GM12878 (cell line): ENCODE data around the gene NIP7.

Source experiments
- CEBPB ChIP-seq, 2 experiments: fragments of 150-350 bp in 1 of 2; IDR thresholded peaks; 2 replicates each; pipeline ENCODE4 v1.6.1; 2012 to 2014; ENCODE audit warnings: low read depth in 2 of 2, low read length in 2 of 2, borderline replicate concordance in 1 of 2, inconsistent platforms in 1 of 2
- EZH2 ChIP-seq: IDR thresholded peaks from 2 replicates; pipeline ENCODE4 v1.6.1; 2012; ENCODE audit warnings: low read depth, mild to moderate bottlenecking, control low read depth, inconsistent platforms, low read length, borderline replicate concordance; ENCODE audit not compliant: control insufficient read depth
- HCFC1 ChIP-seq: fragments of 150-350 bp; IDR thresholded peaks from 2 replicates; pipeline ENCODE4 v1.6.1; 2014; ENCODE audit warnings: low read length
- RAD21 ChIP-seq: IDR thresholded peaks from 2 replicates; pipeline ENCODE4 v1.6.1; 2011; ENCODE audit warnings: mild to moderate bottlenecking, low read depth, low read length, moderate library complexity; ENCODE audit not compliant: insufficient read depth
- RFX5 ChIP-seq: IDR thresholded peaks from 2 replicates; pipeline ENCODE4 v1.6.1; 2011; ENCODE audit warnings: low read depth, low read length, improper control_type of control experiment
- TF ChIP-seq, protein P1 (sequence below), 3 experiments: IDR thresholded peaks in 2 of 3; conservative IDR thresholded peaks in 1 of 3; 2 replicates each; pipeline ENCODE4 v1.5.1; 2011; ENCODE audit warnings: low read depth in 3 of 3, low read length in 3 of 3, mild to moderate bottlenecking in 3 of 3, control low read depth in 2 of 3, moderate library complexity in 2 of 3, inconsistent platforms in 1 of 3, mixed read lengths in 1 of 3; ENCODE audit not compliant: control insufficient read depth in 2 of 3, insufficient read depth in 1 of 3; ENCODE audit errors: extremely low read depth in 1 of 3
- TF ChIP-seq, protein P2 (sequence below): IDR thresholded peaks from 2 replicates; pipeline ENCODE4 v1.6.1; 2012; ENCODE audit warnings: mild to moderate bottlenecking, low read depth, low read length

DNA sequence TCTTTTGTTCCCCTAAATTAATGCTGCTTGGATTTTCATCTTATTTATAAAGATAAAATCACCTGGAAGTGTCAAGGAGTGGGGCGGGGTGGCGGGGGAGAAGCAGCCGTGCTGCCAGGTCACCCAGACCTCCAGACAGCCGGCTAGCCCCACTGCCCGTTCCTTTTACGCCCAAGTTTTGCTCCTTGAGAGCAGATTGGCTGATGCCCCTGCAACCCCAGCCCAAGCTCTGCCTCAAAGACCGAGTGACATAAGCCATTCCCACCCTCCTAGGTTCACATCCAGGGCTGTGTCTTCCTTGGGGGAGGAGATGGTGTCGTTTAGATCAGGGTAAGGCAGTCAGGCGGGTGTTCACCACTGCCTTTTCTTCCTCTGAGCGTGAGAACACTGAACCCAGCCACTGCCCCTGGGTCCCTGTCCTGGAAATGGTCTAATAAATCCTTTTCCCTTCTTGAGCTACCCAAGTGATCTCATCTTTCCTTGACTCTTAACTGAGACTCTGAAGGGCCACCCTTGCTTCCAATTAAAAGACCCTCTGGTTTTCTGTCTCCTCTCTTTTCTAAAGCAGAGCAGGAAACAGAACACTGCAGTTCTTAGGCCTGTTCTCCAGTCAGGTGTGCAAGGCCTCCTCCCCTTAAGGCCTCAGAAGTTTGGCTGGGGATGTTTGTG is 14.9 kb upstream of the NIP7 start:
- no peak for TF ChIP-seq RFX5
- TF ChIP-seq RAD21, result no peak
- TF ChIP-seq, protein P1, sequence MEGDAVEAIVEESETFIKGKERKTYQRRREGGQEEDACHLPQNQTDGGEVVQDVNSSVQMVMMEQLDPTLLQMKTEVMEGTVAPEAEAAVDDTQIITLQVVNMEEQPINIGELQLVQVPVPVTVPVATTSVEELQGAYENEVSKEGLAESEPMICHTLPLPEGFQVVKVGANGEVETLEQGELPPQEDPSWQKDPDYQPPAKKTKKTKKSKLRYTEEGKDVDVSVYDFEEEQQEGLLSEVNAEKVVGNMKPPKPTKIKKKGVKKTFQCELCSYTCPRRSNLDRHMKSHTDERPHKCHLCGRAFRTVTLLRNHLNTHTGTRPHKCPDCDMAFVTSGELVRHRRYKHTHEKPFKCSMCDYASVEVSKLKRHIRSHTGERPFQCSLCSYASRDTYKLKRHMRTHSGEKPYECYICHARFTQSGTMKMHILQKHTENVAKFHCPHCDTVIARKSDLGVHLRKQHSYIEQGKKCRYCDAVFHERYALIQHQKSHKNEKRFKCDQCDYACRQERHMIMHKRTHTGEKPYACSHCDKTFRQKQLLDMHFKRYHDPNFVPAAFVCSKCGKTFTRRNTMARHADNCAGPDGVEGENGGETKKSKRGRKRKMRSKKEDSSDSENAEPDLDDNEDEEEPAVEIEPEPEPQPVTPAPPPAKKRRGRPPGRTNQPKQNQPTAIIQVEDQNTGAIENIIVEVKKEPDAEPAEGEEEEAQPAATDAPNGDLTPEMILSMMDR (IDR thresholded peaks at IDR 0.05 in 2 of 3, conservative IDR thresholded peaks at IDR 0.05 in 1 of 3; ENCODE audit: control insufficient read depth in 2 of 3, extremely low read depth in 1 of 3, insufficient read depth in 1 of 3, low read depth in 3 of 3, low read length in 3 of 3), result no peak
- no peak for TF ChIP-seq CEBPB (IDR thresholded peaks at IDR 0.05; ENCODE audit: borderline replicate concordance in 1 of 2, low read depth in 2 of 2, low read length in 2 of 2)
- no peak for TF ChIP-seq EZH2
- TF ChIP-seq, protein P2, sequence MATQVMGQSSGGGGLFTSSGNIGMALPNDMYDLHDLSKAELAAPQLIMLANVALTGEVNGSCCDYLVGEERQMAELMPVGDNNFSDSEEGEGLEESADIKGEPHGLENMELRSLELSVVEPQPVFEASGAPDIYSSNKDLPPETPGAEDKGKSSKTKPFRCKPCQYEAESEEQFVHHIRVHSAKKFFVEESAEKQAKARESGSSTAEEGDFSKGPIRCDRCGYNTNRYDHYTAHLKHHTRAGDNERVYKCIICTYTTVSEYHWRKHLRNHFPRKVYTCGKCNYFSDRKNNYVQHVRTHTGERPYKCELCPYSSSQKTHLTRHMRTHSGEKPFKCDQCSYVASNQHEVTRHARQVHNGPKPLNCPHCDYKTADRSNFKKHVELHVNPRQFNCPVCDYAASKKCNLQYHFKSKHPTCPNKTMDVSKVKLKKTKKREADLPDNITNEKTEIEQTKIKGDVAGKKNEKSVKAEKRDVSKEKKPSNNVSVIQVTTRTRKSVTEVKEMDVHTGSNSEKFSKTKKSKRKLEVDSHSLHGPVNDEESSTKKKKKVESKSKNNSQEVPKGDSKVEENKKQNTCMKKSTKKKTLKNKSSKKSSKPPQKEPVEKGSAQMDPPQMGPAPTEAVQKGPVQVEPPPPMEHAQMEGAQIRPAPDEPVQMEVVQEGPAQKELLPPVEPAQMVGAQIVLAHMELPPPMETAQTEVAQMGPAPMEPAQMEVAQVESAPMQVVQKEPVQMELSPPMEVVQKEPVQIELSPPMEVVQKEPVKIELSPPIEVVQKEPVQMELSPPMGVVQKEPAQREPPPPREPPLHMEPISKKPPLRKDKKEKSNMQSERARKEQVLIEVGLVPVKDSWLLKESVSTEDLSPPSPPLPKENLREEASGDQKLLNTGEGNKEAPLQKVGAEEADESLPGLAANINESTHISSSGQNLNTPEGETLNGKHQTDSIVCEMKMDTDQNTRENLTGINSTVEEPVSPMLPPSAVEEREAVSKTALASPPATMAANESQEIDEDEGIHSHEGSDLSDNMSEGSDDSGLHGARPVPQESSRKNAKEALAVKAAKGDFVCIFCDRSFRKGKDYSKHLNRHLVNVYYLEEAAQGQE, result no peak
- TF ChIP-seq HCFC1, result no peak
